ENCODE measurements around the gene ECSIT.
"Not testable (repeated sequence)": the region's sequence is repeated elsewhere in the genome, so short reads cannot be mapped to it uniquely, and the experiment has no call there.

The ECSIT gene, protein sequence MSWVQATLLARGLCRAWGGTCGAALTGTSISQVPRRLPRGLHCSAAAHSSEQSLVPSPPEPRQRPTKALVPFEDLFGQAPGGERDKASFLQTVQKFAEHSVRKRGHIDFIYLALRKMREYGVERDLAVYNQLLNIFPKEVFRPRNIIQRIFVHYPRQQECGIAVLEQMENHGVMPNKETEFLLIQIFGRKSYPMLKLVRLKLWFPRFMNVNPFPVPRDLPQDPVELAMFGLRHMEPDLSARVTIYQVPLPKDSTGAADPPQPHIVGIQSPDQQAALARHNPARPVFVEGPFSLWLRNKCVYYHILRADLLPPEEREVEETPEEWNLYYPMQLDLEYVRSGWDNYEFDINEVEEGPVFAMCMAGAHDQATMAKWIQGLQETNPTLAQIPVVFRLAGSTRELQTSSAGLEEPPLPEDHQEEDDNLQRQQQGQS

DNA sequence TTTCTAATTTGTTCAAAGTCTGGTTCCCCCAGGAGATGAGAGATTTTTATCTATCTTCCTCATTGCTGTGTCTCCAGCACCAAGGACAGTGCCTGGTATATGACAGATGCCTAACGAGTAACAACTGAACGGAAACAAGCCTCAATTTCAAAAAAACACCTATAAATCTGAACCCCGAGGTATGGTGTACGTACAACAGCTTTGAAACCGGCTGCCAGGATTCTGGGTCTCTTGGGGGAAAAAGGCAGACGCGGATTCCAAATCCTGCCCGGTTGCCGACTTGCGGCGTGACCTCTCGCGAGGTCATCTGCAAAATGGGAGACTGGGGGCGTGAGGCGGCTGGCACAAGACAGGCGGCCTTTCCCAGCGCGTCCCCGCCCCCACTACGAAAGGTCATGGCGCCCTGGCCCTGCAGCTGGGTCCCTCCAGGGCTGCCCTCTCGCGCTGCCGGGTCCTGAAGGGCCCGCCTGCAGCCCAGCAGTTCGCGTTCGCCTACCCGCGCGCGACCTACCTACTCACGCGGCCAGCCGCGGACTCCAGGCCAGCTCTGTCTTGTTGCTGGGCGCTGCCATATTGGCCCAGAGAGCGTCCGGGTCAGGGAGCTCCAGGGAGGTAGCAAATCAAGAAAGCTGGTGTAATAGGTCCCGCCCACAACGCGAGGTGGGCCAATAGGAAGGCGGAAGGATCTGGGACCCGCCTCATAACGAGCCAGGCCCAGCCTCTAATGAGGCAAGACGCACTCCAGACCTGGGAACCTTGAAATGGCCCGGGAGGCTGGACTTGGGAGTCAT is at the start of gene ECSIT:
Gene ECSIT (minus strand): TSS at position 584 of the 791 bp plus-strand sequence. CDS start 9,964 bp downstream, outside the sequence.
- in situ Hi-C loops (cut with MboI; ENCODE audit: low pct_unique_long_range_greater_than_20kb, low sequenced_read_pairs), result no loop called here
- DNase-seq, result peak; percentile 99

DNA sequence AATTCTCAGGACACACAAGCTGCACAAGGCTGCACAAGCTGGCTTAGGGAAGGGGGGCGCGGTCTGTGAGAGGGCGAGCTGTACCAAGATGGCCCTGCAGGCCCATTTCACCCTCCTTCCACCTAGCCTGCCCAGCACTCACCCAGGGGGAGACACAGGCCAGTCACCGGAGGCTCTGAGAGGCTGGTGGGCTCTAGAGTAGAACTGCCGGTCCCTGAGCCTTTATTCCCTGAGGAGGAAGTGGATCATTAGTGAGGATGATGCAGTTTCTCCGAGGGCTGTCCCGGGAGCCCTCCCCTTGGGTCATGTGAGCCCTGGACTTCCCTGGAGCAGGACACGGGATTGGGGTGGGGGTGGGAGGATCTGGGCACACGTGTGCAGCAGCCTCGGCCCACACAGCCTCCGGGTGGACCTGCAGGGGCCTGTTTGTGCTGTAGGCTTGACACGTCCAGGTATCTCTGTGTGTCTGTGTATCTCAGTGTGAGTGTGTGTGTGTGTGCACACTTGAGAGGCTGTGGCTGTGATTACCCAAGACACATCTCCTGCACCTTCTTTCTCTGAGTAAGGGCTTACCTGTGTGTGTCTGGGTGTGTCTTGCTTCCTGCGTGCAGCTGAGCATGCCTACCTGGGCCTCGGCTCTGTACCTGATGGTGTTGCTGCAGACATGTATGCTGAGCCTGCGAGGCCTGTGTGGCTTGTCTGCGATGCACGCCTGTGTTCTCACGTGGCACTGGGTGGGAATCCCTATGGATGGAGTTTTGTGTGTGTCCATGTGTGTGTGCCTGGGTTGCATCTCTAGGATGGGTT is 48.7 kb upstream of the ECSIT start, which contains the start of gene ACP5:
Gene ACP5 (minus strand): TSS at position 195 of the 807 bp plus-strand sequence. CDS start 328 bp downstream, outside the sequence.
- in situ Hi-C loops (cut with MboI; ENCODE audit: low pct_unique_long_range_greater_than_20kb, low sequenced_read_pairs), result no loop called here
- DNase-seq, result no peak

DNA sequence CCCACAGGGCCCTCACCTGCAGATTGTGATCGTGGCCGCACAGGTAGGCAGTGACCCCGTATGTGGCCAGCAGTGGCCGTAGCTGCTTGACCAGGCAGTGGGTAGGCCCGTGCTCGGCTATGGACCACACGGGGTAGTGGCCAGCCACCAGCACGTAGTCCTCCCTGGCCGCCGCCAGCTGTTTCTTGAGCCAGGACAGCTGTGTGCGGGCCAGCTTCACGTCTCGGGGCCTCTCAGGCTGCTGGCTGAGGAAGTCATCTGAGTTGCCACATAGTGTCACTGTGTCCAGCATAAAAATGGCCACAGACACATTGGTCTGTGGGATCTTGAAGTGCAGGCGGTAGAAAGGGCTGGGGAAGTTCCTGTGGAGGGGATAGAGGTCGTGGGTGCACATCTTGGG is 47.3 kb upstream of the ECSIT start:
- in situ Hi-C loops (cut with MboI; ENCODE audit: low pct_unique_long_range_greater_than_20kb, low sequenced_read_pairs), result no loop called here
- DNase-seq, result no peak

DNA sequence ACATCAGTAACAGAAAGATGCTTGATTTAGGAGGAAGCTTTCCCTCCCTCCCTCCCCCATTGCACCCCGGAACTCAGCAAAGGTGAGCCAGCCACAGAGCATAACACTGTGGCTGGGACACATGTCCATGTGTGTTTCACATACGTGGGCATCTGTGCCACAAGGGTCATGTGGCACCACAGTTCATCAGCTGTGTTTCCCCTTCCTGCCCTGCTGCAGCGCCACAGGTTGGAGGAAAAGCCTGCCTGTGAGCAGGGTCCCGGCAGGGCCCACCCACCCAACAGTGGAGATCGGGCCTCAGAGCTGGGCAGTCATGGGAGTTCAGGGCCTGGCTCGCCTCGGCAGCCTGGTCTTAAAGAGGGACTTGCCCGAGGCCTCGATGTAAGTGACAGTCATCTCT is 45.8 kb upstream of the ECSIT start:
- in situ Hi-C loops (cut with MboI; ENCODE audit: low pct_unique_long_range_greater_than_20kb, low sequenced_read_pairs), result no loop called here
- no peak for DNase-seq

DNA sequence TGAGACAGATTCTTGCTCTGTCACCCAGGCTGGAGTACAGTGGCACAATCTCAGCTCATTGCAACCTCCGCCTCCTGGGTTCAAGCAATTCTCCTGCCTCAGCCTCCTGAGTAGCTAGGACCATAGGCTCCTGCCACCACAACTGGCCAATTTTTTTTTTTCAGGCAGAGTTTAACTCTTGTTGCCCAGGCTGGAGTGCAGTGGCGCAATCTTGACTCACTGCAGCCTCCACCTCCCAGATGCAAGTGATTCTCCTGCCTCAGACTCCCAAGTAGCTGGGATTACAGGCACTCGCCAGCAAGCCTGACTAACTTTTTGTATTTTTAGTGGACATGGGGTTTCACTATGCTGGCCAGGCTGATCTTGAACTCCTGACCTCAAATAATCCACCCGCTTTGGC is 44.8 kb upstream of the ECSIT start:
- DNase-seq; in situ Hi-C loops (cut with MboI; ENCODE audit: low pct_unique_long_range_greater_than_20kb, low sequenced_read_pairs): not testable (repeated sequence)

DNA sequence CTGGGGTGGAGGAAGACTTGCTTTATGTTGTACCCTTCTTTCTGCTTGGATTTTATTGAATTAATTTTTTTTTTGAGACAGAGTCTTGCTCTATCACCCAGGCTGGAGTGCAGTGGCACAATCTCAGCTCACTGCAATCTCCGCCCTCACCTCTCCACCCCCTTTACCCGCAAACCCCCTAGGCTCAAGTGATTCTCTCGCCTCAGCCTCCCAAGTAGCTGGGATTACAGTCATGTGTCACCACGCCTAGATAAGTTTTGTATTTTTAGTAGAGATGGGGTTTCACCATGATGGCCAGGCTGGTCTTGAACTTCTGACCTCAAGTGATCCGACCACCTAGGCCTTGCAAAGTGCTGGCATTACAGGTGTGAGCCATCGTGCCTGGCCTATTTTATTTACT is 44.4 kb upstream of the ECSIT start:
- in situ Hi-C loops (cut with MboI; ENCODE audit: low pct_unique_long_range_greater_than_20kb, low sequenced_read_pairs); DNase-seq: not testable (repeated sequence)

DNA sequence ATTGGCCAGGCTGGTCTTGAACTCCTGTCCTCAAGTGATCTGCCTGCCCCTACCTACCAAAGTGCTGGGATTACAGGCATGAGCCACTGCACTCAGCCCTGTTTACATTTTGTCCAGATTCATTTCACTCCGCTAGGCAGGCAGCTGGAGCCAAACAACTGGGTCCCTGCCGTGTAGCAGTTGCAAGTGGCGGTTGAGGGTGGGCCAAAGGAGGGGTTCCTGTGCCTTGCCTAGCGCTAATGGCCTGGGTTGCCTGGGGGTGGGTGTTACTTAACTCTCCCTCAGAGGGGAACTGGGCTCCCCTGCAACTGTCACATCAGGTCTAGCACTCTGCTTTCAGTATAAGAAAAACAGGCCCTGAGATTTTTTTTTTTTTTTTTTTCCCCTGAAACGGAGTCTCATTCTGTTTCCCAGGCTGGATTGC is 41.1 kb upstream of the ECSIT start:
- in situ Hi-C loops (cut with MboI; ENCODE audit: low pct_unique_long_range_greater_than_20kb, low sequenced_read_pairs), result no loop called here

DNA sequence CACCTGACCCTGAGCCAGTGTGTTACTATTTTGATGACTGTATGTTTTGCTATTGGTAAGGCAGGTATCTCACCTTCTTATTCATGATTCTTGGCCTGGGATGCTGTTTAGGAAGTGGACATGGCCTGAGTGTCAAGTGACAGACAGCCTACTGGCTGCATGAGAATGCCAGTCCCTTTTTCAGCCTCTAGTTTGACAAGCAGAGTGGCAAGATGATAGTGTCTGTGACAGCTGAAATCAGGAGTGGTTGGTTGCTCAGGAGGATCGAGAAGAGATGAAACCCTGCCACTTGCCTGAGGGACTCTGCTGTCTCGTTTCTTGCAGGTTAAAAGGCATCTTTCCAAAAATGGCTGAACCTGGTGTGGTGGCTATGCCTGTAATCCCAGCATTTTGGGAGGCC is 37.2 kb upstream of the ECSIT start:
- in situ Hi-C loops (cut with MboI; ENCODE audit: low pct_unique_long_range_greater_than_20kb, low sequenced_read_pairs), result no loop called here

More for the DNA sequence above, 41.1 kb upstream of the ECSIT start:
- peak; percentile 68 for DNase-seq

DNA sequence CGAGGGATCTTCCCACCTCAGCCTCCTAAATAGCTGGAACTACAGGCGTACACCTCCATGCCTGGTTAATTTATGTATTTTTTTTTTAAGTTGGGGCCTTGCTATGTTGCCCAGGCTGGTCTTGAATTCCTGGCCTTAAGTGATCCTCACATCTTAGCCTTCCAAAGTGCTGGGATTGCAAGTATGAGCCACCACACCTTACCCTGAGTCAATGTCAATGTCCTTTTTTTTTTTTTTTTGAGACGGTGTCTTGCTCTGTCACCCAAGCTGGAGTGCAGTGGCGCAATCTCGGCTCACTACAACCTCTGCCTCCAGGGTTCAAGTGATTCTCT is 36.7 kb upstream of the ECSIT start:
- in situ Hi-C loops (cut with MboI; ENCODE audit: low pct_unique_long_range_greater_than_20kb, low sequenced_read_pairs), result not testable (repeated sequence)

More for the DNA sequence above, 37.2 kb upstream of the ECSIT start:
- no peak for DNase-seq

DNA sequence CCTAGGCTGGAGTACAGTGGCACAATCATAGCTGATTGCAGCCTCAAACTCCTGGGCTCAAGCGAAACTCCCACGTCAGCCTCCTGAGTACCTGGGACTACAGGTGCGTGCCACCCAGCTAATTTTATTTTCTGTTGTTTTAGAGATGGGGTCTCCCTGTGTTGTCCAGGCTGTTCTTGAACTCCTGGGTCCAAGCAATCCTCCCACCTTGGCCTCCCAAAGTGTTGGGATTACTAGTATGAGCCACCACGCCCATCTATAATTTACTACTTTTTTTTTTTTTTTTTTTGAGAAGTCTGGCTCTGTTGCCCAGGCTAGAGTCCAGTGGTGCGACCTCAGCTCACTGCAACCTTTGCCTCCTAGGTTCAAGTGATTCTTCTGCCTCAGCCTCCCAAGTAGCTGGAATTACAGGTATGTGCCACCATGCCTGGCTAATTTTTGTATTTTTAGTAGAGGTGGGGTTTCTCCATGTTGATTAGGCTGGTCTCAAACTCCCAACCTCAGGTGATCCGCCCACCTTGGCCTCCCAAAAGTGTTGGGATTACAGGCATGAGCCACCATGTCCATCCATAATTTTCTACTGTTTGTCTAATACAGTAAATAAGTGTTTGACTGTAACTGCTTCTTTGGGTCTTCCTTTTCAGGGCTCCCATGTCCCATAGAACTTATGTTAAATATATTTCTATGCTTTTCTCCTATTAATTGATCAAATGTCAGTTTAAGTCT is 35.3 kb upstream of the ECSIT start:
- in situ Hi-C loops (cut with MboI; ENCODE audit: low pct_unique_long_range_greater_than_20kb, low sequenced_read_pairs); DNase-seq: not testable (repeated sequence)

More for the DNA sequence above, 36.7 kb upstream of the ECSIT start:
- not testable (repeated sequence) for DNase-seq

DNA sequence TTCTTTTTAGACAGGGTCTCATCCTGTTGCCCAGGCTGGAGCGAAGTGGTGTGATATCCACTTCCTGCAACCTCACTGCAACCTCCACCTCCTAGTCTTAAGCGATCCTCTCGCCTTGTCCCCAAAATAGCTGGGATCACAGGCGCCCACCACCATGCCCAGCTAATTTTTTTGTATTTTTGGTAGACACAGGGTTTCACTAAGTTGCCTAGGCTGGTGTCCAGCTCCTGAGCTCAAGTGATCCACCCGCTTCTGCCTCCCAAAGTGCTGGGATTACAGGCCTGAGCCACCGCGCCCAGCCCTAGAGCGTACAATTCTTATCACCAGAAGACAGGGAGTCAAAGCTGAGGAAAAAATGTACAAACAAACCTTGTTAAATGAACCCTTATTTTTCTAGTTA is 34.6 kb upstream of the ECSIT start:
- DNase-seq, result no peak
- in situ Hi-C loops (cut with MboI; ENCODE audit: low pct_unique_long_range_greater_than_20kb, low sequenced_read_pairs), result no loop called here

DNA sequence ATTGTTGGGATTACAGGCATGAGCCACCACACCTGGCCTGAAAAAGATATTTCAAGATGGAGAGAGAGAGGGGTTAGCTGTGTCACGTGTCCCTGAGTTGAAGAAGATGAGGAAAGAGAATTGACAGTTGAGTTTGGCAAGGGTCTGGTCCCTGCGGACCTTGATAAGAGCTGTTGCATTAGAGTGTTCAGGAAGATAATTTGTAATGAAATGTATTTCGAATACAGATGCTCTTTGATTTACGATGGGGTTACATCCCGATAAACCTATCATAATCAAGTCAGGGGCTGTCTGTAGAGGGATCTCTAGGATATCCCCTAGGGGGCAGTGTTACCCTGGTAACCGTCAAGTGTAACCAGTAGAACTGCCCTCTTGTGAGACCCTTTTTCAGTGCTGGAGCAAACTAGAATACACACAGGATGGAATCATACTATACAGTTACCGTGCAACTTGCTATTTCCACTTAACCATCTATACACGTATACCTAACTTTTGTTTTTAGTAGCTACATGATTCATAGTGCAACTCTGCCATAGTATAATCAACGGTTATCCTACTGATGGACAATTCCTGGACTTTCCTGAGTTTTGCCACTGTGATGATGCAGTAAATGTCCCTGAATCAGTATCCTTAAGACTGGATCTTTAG is 31.6 kb upstream of the ECSIT start:
- peak; percentile 77 for DNase-seq
- in situ Hi-C loops (cut with MboI; ENCODE audit: low pct_unique_long_range_greater_than_20kb, low sequenced_read_pairs), result no loop called here

DNA sequence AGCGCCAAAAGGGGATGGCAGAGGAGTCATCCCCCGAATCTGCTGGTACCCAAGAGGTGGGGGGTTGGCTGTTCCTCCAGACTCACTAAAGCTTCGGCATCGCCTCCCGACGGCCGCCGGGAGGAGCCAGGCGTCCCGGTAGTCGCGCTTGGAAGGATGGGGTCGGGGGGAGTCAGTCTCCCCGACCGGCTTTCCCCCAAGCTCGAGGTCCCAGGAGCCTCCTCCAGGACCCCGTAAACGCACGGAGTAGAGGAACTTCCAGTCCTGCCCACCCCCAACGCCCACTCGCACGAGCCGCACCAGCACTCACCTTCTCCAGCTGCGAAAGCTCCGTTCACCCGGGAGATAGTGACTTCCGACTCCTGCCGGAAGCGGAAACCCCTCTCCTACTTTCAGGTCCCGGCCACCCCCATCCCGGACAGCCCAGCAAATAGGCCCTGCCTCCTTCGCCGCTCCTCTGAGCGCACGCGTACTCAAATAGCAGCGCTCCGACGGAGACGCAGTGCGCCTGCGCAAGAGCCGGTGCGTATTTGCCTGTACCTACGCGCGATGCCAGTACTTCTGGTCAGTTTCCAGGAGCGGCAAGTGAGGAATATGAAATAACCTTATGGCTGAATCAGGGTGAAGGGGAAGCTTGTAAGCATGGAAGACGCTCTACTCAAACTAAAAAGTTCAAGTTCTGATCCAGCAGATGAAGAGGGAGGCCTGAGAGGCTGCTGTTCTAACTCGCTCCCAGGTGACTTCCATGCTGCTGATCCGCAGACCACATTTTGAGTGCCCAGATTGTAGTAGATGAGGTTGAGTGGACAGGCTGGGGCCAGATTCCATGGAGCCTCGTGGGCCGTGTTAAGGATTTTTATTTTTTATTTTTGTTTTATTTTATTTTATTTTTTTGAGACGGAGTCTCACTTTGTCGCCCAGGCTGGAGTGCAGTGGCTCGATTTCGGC is 30.2 kb upstream of the ECSIT start, which contains the start of gene ELOF1:
Gene ELOF1 (minus strand): TSS at position 350 of the 948 bp plus-strand sequence. CDS start 4,883 bp downstream, outside the sequence.
- peak; percentile 97 for DNase-seq
- in situ Hi-C loops (cut with MboI; ENCODE audit: low pct_unique_long_range_greater_than_20kb, low sequenced_read_pairs), result no loop called here

DNA sequence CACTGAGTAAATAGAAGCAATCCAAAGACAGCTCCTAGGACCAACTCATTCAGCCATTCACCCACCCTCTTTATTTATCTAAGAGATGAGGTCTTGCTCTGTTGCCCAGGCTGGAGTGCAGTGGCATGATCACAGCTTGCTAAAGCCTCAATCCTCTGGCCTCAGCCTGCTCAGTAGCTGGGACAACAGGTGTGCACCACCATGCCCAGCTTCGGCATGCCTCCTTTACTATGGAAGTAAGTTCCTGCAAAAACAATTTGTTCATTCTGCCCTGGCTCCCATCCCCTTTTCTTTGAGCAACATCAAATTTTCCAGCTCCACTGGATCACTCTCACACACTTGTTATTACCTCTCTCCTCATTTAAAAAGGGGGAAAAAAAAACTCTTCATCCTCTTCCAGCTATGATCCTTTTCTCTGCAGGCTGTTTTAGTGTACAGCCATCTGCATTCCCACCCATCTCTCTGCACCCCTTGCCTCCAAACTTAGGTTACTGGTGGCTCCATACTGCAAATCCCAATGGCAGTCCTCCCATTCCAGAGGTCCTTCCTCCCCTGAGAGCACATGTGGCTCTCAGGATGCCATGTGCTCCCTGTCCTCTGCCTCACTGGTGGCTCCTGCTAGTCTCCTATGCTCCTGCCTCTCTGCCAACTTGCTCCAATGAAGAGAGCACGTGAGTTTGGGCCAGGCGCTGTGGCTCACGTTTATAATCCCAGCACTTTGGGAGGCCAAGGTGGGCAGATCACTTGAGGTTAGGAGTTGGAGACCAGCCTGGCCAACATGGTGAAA is 27.9 kb upstream of the ECSIT start:
- in situ Hi-C loops (cut with MboI; ENCODE audit: low pct_unique_long_range_greater_than_20kb, low sequenced_read_pairs), result no loop called here
- no peak for DNase-seq

DNA sequence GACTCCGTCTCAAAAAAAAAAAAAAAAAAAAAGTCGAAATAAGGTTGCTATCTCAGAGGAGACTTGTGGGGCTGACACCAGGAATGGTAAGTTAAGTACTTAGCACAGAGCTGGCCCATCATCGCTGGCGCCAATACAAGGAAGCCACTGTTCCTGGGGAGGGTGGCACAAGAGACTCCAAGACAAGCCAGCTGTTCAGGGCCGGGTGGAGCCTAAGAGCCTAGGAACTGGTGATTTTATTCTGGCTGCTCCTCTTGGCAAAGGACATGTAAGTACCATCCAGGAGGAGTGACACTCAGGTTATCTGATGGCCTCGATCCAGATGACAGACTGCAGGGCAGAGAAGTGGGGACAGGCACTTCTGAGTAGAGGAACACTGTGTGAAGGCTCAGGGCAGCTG is 26.3 kb upstream of the ECSIT start:
- in situ Hi-C loops (cut with MboI; ENCODE audit: low pct_unique_long_range_greater_than_20kb, low sequenced_read_pairs), result no loop called here
- no peak for DNase-seq

DNA sequence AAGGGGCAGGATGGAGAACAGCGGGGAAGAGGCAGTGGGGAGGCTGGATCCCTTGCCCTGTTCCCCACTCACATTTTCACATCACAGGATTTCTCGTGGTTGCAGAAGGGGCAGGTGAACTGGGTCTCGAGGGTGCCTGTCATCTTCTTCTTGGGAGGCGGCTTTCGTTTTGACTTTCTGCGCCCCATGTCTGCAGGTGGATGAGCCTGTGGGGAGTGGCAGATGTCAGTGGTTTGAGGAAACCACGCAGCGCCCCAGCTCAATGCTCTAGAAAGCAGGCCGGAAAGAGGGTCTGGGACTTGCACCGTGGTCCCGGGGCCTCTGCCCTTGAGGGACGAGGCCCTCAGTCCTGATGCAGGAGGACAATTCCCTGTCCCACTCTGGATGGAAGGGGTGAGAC is 25.2 kb upstream of the ECSIT start:
- no peak for DNase-seq
- in situ Hi-C loops (cut with MboI; ENCODE audit: low pct_unique_long_range_greater_than_20kb, low sequenced_read_pairs), result no loop called here

Data from KBM-7 (cell line).